WTC11 (cell line): ENCODE measurements around the gene DCTN2. TPM values are rescaled to one million over a fixed set of nuclear protein-coding genes. Genes with fewer than 3 reads are reported as not detected.

Experiments used
- ATAC-seq: fragments of 200-7000 bp; cut with Tn5 transposase; 2 replicates; pipeline ENCODE4 v1.10.0; 2021; ENCODE audit warnings: mild to moderate bottlenecking, moderate library complexity
- CTCF ChIA-PET: fragments of 300-600 bp; sonication (Branson Sonifier 250); formaldehyde crosslinking; loops from one replicate; lab custom pipeline; 2021; ENCODE audit warnings: antibody characterized with exemption; lab: Charles Lee
- POLR2A ChIA-PET: fragments of 350-600 bp; sonication (Branson Sonifier 250); formaldehyde crosslinking; loops from one replicate; lab custom pipeline; 2021; ENCODE audit warnings: antibody characterized with exemption; lab: Charles Lee
- DNase-seq: peaks from one replicate; pipeline ENCODE4 v3.0.0; 2021; ENCODE audit warnings: low spot score
- H3K27ac Mint-ChIP-seq: 2 replicates; pipeline ENCODE4 v1.8.0; 2021; ENCODE audit warnings: mixed read lengths
- H3K27me3 Mint-ChIP-seq: 2 replicates; pipeline ENCODE4 v1.8.0; 2021; ENCODE audit warnings: low read depth, mild to moderate bottlenecking, moderate library complexity, mixed read lengths
- H3K36me3 Mint-ChIP-seq: 2 replicates; pipeline ENCODE4 v1.8.0; 2021; ENCODE audit warnings: mixed read lengths
- H3K4me1 Mint-ChIP-seq: 2 replicates; pipeline ENCODE4 v1.8.0; 2022; ENCODE audit warnings: mixed read lengths
- H3K4me3 Mint-ChIP-seq: 2 replicates; pipeline ENCODE4 v1.8.0; 2021; ENCODE audit warnings: mild to moderate bottlenecking, moderate library complexity, mixed read lengths
- H3K9me3 Mint-ChIP-seq: 2 replicates; pipeline ENCODE4 v1.8.0; 2021; ENCODE audit warnings: mixed read lengths
- ATF2 ChIP-seq: sonication (generic); formaldehyde crosslinking; IDR thresholded peaks from 2 replicates; pipeline ENCODE4 v1.8.1; 2022; ENCODE audit warnings: low read depth, missing genetic modification reagents, borderline replicate concordance
- CREB1 ChIP-seq: sonication (generic); formaldehyde crosslinking; IDR thresholded peaks from 2 replicates; pipeline ENCODE4 v1.8.0; 2023; ENCODE audit warnings: mild to moderate bottlenecking, missing genetic modification reagents
- CREM ChIP-seq: sonication (generic); formaldehyde crosslinking; IDR thresholded peaks from 2 replicates; pipeline ENCODE4 v1.8.1; 2022; ENCODE audit warnings: mild to moderate bottlenecking, missing genetic modification reagents, moderate library complexity
- CTCF ChIP-seq: fragments of 200-600 bp; IDR thresholded peaks from 2 replicates; pipeline ENCODE4 v1.8.0; 2022; ENCODE audit warnings: antibody characterized with exemption
- EMX1 ChIP-seq: fragments of 250-450 bp; sonication (Bioruptor Pico); IDR thresholded peaks from 2 replicates; pipeline ENCODE4 v1.8.0; 2021; ENCODE audit warnings: mild to moderate bottlenecking
- ETV6 ChIP-seq: sonication (generic); formaldehyde crosslinking; IDR thresholded peaks from 2 replicates; pipeline ENCODE4 v1.8.1; 2022; ENCODE audit warnings: mild to moderate bottlenecking, missing genetic modification reagents
- FOXJ3 ChIP-seq: sonication (generic); formaldehyde crosslinking; IDR thresholded peaks from 2 replicates; pipeline ENCODE4 v1.9.0; 2021; ENCODE audit warnings: missing genetic modification reagents, mild to moderate bottlenecking, borderline replicate concordance
- FOXK1 ChIP-seq: sonication (generic); formaldehyde crosslinking; IDR thresholded peaks from 2 replicates; pipeline ENCODE4 v1.8.0; 2022; ENCODE audit warnings: mild to moderate bottlenecking, moderate library complexity, missing genetic modification reagents
- FOXP1 ChIP-seq: sonication (generic); formaldehyde crosslinking; IDR thresholded peaks from 2 replicates; pipeline ENCODE4 v1.8.0; 2022; ENCODE audit warnings: missing genetic modification reagents, mild to moderate bottlenecking, moderate library complexity, borderline replicate concordance
- GTF2I ChIP-seq: fragments of 250-450 bp; sonication (Bioruptor Pico); conservative IDR thresholded peaks from 2 replicates; pipeline ENCODE4 v1.4.0; 2021; ENCODE audit warnings: mild to moderate bottlenecking
- HMGA2 ChIP-seq: fragments of 250-450 bp; sonication (Bioruptor Pico); IDR thresholded peaks from 2 replicates; pipeline ENCODE4 v1.4.0; 2021; ENCODE audit warnings: mild to moderate bottlenecking, moderate library complexity
- IRF2 ChIP-seq: sonication (generic); formaldehyde crosslinking; IDR thresholded peaks from 2 replicates; pipeline ENCODE4 v1.8.0; 2022; ENCODE audit warnings: low read depth, missing genetic modification reagents, borderline replicate concordance
- NFYB ChIP-seq: sonication (generic); formaldehyde crosslinking; conservative IDR thresholded peaks from 2 replicates; pipeline ENCODE4 v1.8.0; 2022; ENCODE audit warnings: low read depth, missing genetic modification reagents
- OVOL2 ChIP-seq: fragments of 250-450 bp; sonication (Bioruptor Pico); IDR thresholded peaks from 2 replicates; pipeline ENCODE4 v1.9.0; 2021; ENCODE audit warnings: mild to moderate bottlenecking, borderline replicate concordance
- PREB ChIP-seq: sonication (generic); formaldehyde crosslinking; IDR thresholded peaks from 2 replicates; pipeline ENCODE4 v1.8.1; 2022; ENCODE audit warnings: mild to moderate bottlenecking, missing genetic modification reagents, moderate library complexity, borderline replicate concordance
- PRRX2 ChIP-seq: fragments of 250-450 bp; sonication (Bioruptor Pico); IDR thresholded peaks from 2 replicates; pipeline ENCODE4 v1.8.0; 2021; ENCODE audit warnings: mild to moderate bottlenecking
- RELA ChIP-seq: sonication (generic); formaldehyde crosslinking; IDR thresholded peaks from 2 replicates; pipeline ENCODE4 v1.8.1; 2022; ENCODE audit warnings: missing genetic modification reagents, mild to moderate bottlenecking, borderline replicate concordance
- SMAD3 ChIP-seq: sonication (generic); formaldehyde crosslinking; IDR thresholded peaks from 2 replicates; pipeline ENCODE4 v1.8.0; 2022; ENCODE audit warnings: missing genetic modification reagents, mild to moderate bottlenecking, borderline replicate concordance
- USF2 ChIP-seq: sonication (generic); formaldehyde crosslinking; IDR thresholded peaks from 2 replicates; pipeline ENCODE4 v1.8.1; 2023; ENCODE audit warnings: mild to moderate bottlenecking, missing genetic modification reagents, moderate library complexity
- ZNF317 ChIP-seq: sonication (generic); formaldehyde crosslinking; IDR thresholded peaks from 2 replicates; pipeline ENCODE4 v1.8.1; 2023; ENCODE audit warnings: low read depth, mild to moderate bottlenecking, moderate library complexity, missing genetic modification reagents, borderline replicate concordance
- ZNF416 ChIP-seq: fragments of 250-450 bp; sonication (Bioruptor Pico); IDR thresholded peaks from 2 replicates; pipeline ENCODE4 v1.9.0; 2021; ENCODE audit warnings: mild to moderate bottlenecking, inconsistent platforms
- total RNA-seq: library from RNA; stranded (reverse); gene quantifications from 3 replicates; pipeline ENCODE4 v1.2.3, GENCODE V29; 2021
- TF ChIP-seq, protein P1 (sequence below): sonication (generic); formaldehyde crosslinking; IDR thresholded peaks from 2 replicates; pipeline ENCODE4 v1.8.0; 2023; ENCODE audit warnings: missing genetic modification reagents
- TF ChIP-seq, protein P2 (sequence below): sonication (generic); formaldehyde crosslinking; IDR thresholded peaks from 2 replicates; pipeline ENCODE4 v1.8.1; 2023; ENCODE audit warnings: mild to moderate bottlenecking, missing genetic modification reagents, borderline replicate concordance

DCTN2 gene
- total RNA-seq, 1 experiment from 2014 or later, result 93.5 TPM

- CTCF ChIA-PET, result no interaction called here
- H3K36me3 Mint-ChIP-seq, result peaks cover 73% of the 10 kb centered on the region
- H3K4me3 Mint-ChIP-seq, result no peak overlapping the region
- DNase-seq, result no peak
- ATAC-seq, result no peak
- H3K27ac Mint-ChIP-seq, result no peak overlapping the region
- TF ChIP-seq FOXJ3 (CRISPR knock-in tag) (no peak), PRRX2 (CRISPR knock-in tag) (no peak; the same call in 1 of the 2 replicates), ATF2 (no peak), ETV6 (CRISPR knock-in tag) (no peak), IRF2 (CRISPR knock-in tag) (no peak), FOXK1 (no peak), RELA (CRISPR knock-in tag) (no peak), CREM (CRISPR knock-in tag) (no peak), ZNF317 (no peak), EMX1 (CRISPR knock-in tag) (no peak), HMGA2 (CRISPR knock-in tag) (no peak), GTF2I (CRISPR knock-in tag) (no peak), SMAD3 (CRISPR knock-in tag) (no peak)
- TF ChIP-seq, protein P1, sequence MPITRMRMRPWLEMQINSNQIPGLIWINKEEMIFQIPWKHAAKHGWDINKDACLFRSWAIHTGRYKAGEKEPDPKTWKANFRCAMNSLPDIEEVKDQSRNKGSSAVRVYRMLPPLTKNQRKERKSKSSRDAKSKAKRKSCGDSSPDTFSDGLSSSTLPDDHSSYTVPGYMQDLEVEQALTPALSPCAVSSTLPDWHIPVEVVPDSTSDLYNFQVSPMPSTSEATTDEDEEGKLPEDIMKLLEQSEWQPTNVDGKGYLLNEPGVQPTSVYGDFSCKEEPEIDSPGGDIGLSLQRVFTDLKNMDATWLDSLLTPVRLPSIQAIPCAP (CRISPR knock-in tag), result no peak
- TF ChIP-seq, protein P2, sequence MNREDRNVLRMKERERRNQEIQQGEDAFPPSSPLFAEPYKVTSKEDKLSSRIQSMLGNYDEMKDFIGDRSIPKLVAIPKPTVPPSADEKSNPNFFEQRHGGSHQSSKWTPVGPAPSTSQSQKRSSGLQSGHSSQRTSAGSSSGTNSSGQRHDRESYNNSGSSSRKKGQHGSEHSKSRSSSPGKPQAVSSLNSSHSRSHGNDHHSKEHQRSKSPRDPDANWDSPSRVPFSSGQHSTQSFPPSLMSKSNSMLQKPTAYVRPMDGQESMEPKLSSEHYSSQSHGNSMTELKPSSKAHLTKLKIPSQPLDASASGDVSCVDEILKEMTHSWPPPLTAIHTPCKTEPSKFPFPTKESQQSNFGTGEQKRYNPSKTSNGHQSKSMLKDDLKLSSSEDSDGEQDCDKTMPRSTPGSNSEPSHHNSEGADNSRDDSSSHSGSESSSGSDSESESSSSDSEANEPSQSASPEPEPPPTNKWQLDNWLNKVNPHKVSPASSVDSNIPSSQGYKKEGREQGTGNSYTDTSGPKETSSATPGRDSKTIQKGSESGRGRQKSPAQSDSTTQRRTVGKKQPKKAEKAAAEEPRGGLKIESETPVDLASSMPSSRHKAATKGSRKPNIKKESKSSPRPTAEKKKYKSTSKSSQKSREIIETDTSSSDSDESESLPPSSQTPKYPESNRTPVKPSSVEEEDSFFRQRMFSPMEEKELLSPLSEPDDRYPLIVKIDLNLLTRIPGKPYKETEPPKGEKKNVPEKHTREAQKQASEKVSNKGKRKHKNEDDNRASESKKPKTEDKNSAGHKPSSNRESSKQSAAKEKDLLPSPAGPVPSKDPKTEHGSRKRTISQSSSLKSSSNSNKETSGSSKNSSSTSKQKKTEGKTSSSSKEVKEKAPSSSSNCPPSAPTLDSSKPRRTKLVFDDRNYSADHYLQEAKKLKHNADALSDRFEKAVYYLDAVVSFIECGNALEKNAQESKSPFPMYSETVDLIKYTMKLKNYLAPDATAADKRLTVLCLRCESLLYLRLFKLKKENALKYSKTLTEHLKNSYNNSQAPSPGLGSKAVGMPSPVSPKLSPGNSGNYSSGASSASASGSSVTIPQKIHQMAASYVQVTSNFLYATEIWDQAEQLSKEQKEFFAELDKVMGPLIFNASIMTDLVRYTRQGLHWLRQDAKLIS (CRISPR knock-in tag), result no peak
- H3K4me1 Mint-ChIP-seq, result peaks cover 15% of the 10 kb centered on the region
- POLR2A ChIA-PET, result interaction anchor here (0.5 to 1.2 kb wide), 4 partner anchors 12 to 57 kb away, joined by 3 to 4 read pairs (median 3); partner anchors contain the start of gene GLI1
- no peaks in the 10 kb centered on the region for H3K27me3 Mint-ChIP-seq
- no peaks in the 10 kb centered on the region for H3K9me3 Mint-ChIP-seq
These were observed 31.0 kb downstream of the DCTN2 start for GRCh38 chr12:57515934-57516541.

DNA sequence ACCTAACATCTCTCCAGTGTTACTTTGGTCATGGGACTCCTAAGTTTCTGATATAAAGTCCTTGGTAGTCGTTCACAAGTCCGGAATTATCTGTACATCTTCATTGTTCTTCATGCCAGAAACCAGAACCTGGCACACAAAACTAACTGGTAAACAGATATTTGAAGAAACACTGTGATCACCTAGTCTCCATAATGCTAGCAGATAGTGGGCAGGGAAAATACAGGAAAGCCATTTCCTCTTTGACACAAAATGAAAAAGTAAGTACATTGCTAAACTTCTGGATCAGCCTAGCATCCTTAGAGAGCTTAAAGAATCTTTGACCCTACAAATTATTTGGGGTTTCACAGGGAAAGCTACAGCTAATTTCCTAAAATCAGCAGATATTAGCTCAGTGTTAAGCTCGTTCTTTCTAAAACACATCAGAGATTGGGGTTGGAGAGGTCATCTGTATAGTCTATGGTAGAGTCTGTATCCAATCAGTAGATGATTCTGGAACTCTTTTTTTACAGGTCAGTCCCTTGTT, 31.5 kb downstream of the DCTN2 start:
- CTCF ChIA-PET, result interaction anchor here (1.1 kb wide), 1 partner anchor 68 kb away, joined by 4 read pairs; no protein-coding TSS in a partner anchor
- no peak for TF ChIP-seq CTCF
- TF ChIP-seq ATF2, result no peak
- no peak for TF ChIP-seq FOXP1 (CRISPR knock-in tag)
- TF ChIP-seq USF2 (CRISPR knock-in tag), result no peak
- no peak for TF ChIP-seq ETV6 (CRISPR knock-in tag)
- TF ChIP-seq OVOL2, result no peak
- TF ChIP-seq PREB (CRISPR knock-in tag), result no peak
- no peak for TF ChIP-seq NFYB
- no peak for TF ChIP-seq ZNF416
- TF ChIP-seq HMGA2 (CRISPR knock-in tag), result no peak
- no peak for TF ChIP-seq CREB1
- no peak for TF ChIP-seq ZNF317

More for the DNA sequence above, 31.5 kb downstream of the DCTN2 start:
- Mint-ChIP-seq H3K27ac (no peak overlapping the region), H3K36me3 (peaks cover 76% of the 10 kb centered on the region), H3K27me3 (no peaks in the 10 kb centered on the region), H3K4me1 (peaks cover 14% of the 10 kb centered on the region), H3K4me3 (no peak overlapping the region), H3K9me3 (no peaks in the 10 kb centered on the region)
- ATAC-seq, result no peak
- no peak for DNase-seq
- POLR2A ChIA-PET, result interaction anchor here (0.5 to 1.2 kb wide), 3 partner anchors 10 to 57 kb away, joined by 3 to 4 read pairs (median 3); partner anchors contain the start of gene GLI1
